Lower lobe of right lung (tissue), 2 donors: ENCODE results near the gene CLCN5. TPM values are rescaled to one million over a fixed set of nuclear protein-coding genes. Genes with fewer than 3 reads are reported as not detected.
A peak's percentile ranks its signal among the peaks of the same experiment; 100 is the strongest.

Experiments used
- ATAC-seq, 2 donors: fragments of 200-7000 bp; cut with Tn5 transposase; one replicate each; pipeline ENCODE4 v1.9.1; 2020 to 2022; ENCODE audit warnings: mild to moderate bottlenecking in 2 of 2, moderate library complexity in 2 of 2
- DNase-seq: peaks from one replicate; pipeline ENCODE4 v3.0.0-alpha.2; 2020
- H3K27ac ChIP-seq: fragments of 200-600 bp; one replicate; pipeline ENCODE4 v1.8.0; 2022
- H3K27me3 ChIP-seq: fragments of 200-600 bp; one replicate; pipeline ENCODE4 v1.8.0; 2022; ENCODE audit warnings: low read depth
- H3K36me3 ChIP-seq: fragments of 200-600 bp; one replicate; pipeline ENCODE4 v1.8.0; 2022; ENCODE audit warnings: mild to moderate bottlenecking
- H3K4me1 ChIP-seq: fragments of 200-600 bp; one replicate; pipeline ENCODE4 v1.8.0; 2022
- H3K4me3 ChIP-seq: fragments of 200-600 bp; one replicate; pipeline ENCODE4 v1.8.0; 2022; ENCODE audit warnings: mild to moderate bottlenecking
- H3K9me3 ChIP-seq: fragments of 200-600 bp; one replicate; pipeline ENCODE4 v1.8.0; 2022
- CTCF ChIP-seq: fragments of 200-600 bp; IDR thresholded peaks from one replicate; pipeline ENCODE4 v1.8.0; 2022; ENCODE audit warnings: antibody characterized with exemption, mild to moderate bottlenecking
- intact Hi-C: fragments of 100-400 bp; cut with DNase I; formaldehyde crosslinking; loops from one replicate; pipeline ENCODE4 v1.11.0; 2022
- total RNA-seq: library from RNA; stranded (reverse); fragmentation: NEBNext Ultra II Directional; extraction: Animal tissue kit (Norgen Biotek cat#: 25700); gene quantifications from one replicate; pipeline ENCODE4 v1.2.1, GENCODE V29; 2021
- donor health status: DM: no; HTN: yes; CAD: no; lungs with severe emphysema.

Gene CLCN5
- total RNA-seq, 1 donor from 2014 or later, result 12.9 TPM

DNA sequence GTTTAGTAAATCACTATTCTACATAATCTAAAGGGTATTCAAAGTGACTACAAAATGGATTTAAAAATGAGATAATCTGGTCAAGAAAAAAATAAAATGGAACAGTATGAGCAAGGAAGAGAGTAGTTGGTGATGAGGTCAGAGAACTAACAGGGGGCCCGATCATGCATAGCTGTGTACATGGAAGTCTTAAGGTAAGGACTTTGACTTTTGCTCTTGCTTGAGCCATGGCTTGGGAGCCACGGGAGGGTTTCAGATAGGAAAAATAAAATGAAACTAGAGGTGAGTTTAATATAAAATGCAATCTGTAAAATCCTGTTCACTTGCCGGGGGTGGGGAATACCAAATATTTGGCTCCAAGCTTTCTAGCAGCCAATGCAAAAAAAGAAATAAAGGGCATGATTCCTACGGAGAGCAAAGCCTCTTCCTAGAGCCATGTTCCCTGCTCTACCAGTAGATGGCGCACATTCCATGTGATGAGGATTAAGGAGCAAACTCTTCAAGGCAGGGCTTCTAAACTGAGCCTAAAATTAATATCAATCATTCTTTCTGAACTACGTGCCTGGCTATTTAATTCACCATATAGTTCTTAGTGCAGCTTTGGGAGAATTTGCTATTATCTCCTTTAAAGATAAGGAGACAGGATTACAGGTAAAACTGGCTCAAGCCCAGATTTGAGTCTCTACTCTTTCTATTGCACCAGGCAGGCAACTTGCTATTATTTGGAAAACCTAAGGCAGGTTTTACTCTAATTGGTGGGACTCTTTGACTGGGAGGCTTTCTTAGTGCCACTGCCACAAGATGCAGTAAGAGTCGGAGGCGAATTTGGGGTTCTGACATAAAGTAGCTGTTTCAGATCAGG, 6.8 kb upstream of the CLCN5 start:
- no peaks in the 10 kb centered on the region for H3K36me3 ChIP-seq
- DNase-seq, result no peak
- no peaks in the 10 kb centered on the region for H3K9me3 ChIP-seq
- peak; percentile 77 for TF ChIP-seq CTCF
- H3K27me3 ChIP-seq, result no peaks in the 10 kb centered on the region
- H3K4me1 ChIP-seq, result no peaks in the 10 kb centered on the region
- H3K4me3 ChIP-seq, result no peak overlapping the region
- H3K27ac ChIP-seq, result no peak overlapping the region
- intact Hi-C loops, result loop anchor here (10.0 kb wide), 1 partner anchor 169 kb away; no protein-coding TSS in a partner anchor
- peak; percentile 65 to 84 for ATAC-seq

GRCh38 chrX:49919617-49920016, 2.8 kb upstream of the CLCN5 start:
- peak; percentile 80 for TF ChIP-seq CTCF
- intact Hi-C loops, result loop anchor here (10.0 kb wide), 1 partner anchor 165 kb away; no protein-coding TSS in a partner anchor
- Histone ChIP-seq H3K27me3 (no peaks in the 10 kb centered on the region), H3K4me1 (no peaks in the 10 kb centered on the region), H3K27ac (no peak overlapping the region), H3K9me3 (no peaks in the 10 kb centered on the region), H3K36me3 (no peaks in the 10 kb centered on the region), H3K4me3 (no peak overlapping the region)
- ATAC-seq, result no peak
- DNase-seq, result no peak

DNA sequence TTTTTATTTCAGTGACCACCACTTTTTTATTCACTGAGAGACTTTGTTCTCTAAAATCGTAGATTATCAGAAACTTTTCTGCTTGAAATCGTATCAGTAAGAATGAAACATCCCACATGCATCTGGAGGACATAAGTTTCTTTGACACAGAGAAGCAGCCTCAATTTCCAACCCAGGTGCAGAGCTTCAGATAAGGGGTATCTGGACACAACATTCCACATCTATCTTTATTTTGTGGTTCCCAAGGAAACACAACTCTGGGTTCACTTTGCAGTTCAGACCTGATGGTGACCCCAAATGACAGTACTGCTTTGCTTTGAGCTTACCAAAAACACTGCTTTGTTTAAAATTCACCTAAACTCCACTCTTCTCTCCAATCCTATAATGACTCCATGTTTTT, 1.3 kb upstream of the CLCN5 start:
- H3K27ac ChIP-seq, result no peak overlapping the region
- H3K4me1 ChIP-seq, result no peaks in the 10 kb centered on the region
- H3K36me3 ChIP-seq, result no peaks in the 10 kb centered on the region
- no peak for DNase-seq
- intact Hi-C loops, result no loop called here
- no peaks in the 10 kb centered on the region for H3K9me3 ChIP-seq
- no peak for TF ChIP-seq CTCF
- no peak for ATAC-seq
- no peak overlapping the region for H3K4me3 ChIP-seq
- no peaks in the 10 kb centered on the region for H3K27me3 ChIP-seq

GRCh38 chrX:49925176-49925575, 2.8 kb downstream of the CLCN5 start:
- no peak for TF ChIP-seq CTCF
- Histone ChIP-seq H3K27ac (no peak overlapping the region), H3K4me1 (no peaks in the 10 kb centered on the region), H3K4me3 (no peak overlapping the region), H3K9me3 (no peaks in the 10 kb centered on the region), H3K27me3 (no peaks in the 10 kb centered on the region), H3K36me3 (no peaks in the 10 kb centered on the region)
- ATAC-seq (no peak), DNase-seq (no peak)
- intact Hi-C loops, result no loop called here

DNA sequence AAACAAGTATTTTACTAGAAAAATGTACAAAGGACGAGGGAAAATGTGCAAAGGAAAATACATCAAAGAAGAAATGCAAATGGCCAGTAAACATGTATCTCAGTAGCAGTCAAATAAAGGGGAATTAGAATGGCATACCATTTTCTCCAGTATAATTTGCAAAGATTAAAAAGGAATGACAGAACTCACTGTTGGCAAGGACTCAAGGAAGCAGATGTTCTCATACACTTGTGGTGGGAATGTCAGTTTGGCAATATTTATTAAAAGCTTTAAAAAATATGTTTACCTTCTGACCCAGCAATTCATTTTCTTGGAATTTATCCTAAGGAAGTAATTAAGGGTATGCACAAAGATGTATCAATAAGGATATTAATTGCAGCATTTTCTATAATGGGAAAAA, 7.6 kb downstream of the CLCN5 start:
- DNase-seq, result no peak
- intact Hi-C loops, result no loop called here

More for the DNA sequence above, 7.6 kb downstream of the CLCN5 start:
- Histone ChIP-seq H3K9me3 (no peaks in the 10 kb centered on the region), H3K27me3 (no peaks in the 10 kb centered on the region), H3K4me3 (no peak overlapping the region), H3K4me1 (no peaks in the 10 kb centered on the region), H3K27ac (no peak overlapping the region), H3K36me3 (no peaks in the 10 kb centered on the region)
- no peak for ATAC-seq
- TF ChIP-seq CTCF, result no peak
